Right kidney (tissue), 9 donors: Measurements from ENCODE around the gene LMOD1.
"Not testable (repeated sequence)": the region's sequence is repeated elsewhere in the genome, so short reads cannot be mapped to it uniquely, and the experiment has no call there.

Source experiments
- DNase-seq: peaks from one replicate; pipeline ENCODE4 v3.0.0-alpha.2; 2016
- long read RNA-seq, 8 donors: transcript quantifications; one replicate each; lab custom pipeline, GENCODE V29; 2026

The LMOD1 gene
- long read RNA-seq, donor 1, result 0 reads
- long read RNA-seq, donor 2, result 0 reads
- long read RNA-seq, donor 3, result 0 reads
- long read RNA-seq, donor 4, partial matches to known transcripts, result 5 of 5 reads
- long read RNA-seq, donor 4, other reads (novel, unspliced or antisense), result 0 of 5 reads
- long read RNA-seq, donor 5, partial matches to known transcripts, result 147 of 194 reads
- long read RNA-seq, donor 5, other reads (novel, unspliced or antisense), result 47 of 194 reads
- long read RNA-seq, donor 6, result 0 reads
- long read RNA-seq, donor 7, result 0 reads
- long read RNA-seq, donor 8, result 0 reads

- peak; percentile 72 for DNase-seq
These were observed at the start of gene LMOD1 for GRCh38 chr1:201946224-201946908. LMOD1 (minus strand) TSS chr1:201946548; CDS start chr1:201946340, 208 bp downstream.

DNA sequence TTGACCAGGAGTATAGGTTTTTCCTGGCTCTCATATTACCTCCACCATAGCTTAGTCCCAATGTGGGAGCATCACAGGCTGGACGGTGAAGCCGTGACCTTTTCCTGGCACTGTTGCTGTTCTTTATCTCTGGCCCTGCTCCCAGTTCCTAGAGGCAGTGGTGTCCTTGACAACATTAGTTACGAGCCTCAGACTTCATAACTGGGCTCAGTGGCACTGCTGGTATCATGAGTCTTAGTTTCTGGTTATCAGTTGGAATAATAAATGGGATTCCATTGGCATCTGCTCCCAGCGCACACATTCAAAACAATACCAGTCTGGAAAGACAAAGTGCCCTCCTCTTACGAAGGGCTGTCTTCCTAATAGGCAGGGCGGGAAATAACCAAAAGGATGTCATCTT lies 44.1 kb upstream of the LMOD1 start:
- no peak for DNase-seq

DNA sequence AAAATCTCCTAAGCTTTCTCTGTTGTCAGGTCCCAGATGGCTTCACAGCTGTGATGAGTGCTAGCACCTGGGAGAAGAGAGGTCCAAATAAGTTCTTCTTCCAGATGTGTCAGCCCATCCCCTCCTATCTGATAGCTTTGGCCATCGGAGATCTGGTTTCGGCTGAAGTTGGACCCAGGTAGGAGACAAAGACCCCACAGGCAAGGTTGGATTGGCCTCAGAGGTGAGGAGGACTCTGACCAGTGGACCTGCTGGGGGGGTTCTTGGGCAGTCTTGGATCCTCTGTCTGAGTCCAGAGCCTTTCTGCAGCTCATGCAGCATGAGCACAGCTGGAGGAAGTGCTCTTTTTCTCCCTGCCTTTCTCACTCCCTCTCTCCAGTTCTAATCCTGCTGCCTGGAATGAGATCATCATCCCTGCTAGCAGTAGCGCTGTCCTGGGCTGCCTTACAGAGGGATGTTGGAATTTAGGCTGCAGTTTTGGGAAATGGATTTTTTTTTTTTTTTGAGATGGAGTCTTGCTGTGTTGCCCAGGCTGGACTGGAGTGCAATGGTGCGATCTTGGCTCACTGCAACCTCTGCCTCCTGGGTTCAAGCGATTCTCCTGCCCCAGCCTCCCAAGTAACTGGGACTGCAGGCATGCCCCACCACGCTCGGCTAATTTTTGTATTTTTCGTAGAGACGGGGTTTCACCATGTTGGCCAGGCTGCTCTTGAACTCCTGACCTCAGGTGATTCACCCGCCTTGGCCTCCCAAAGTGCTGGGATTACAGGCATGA lies 43.2 kb upstream of the LMOD1 start:
- DNase-seq, result no peak

DNA sequence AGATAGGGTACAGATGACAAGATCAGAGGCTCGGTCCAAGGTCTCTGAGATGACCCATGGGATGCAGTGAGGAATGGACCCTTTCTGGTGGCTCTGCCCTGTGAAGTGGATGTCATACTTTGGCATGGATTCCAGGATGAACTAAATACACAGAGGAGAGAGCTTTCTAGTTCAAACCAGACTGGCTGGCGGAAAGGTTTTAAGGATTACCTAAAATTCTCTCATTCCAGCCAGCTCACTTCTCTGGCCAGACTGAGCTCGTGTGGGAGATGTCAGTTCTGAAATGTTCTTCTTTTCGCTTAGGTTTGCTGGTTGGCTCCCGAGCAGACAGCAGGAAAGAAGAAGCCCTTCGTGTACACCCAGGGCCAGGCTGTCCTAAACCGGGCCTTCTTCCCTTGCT lies 42.3 kb upstream of the LMOD1 start:
- DNase-seq, result no peak

- DNase-seq, result no peak
These were observed 39.0 kb upstream of the LMOD1 start for GRCh38 chr1:201985355-201985754.

DNA sequence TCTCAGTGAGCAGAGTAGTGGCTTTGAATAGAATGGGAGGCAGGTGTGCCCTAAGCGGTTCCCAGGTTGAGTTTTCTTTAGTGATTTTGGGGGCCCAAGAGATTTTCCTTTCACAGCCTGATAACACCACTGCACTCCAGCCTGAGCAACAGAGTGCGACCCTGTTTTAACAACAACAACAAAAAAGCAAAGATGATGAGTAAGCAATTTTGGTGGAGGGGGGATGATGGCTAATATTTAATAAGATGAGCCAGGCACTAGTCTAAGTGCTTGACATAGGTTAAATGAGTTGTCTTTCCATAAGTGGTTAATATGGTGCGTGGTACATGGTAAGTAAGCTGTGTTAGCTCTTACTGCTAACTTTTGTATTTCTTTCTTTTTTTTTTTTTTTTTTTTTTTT lies 38.1 kb upstream of the LMOD1 start:
- DNase-seq, result no peak

GRCh38 chr1:201983380-201983805 lies 37.0 kb upstream of the LMOD1 start:
- DNase-seq, result no peak

DNA sequence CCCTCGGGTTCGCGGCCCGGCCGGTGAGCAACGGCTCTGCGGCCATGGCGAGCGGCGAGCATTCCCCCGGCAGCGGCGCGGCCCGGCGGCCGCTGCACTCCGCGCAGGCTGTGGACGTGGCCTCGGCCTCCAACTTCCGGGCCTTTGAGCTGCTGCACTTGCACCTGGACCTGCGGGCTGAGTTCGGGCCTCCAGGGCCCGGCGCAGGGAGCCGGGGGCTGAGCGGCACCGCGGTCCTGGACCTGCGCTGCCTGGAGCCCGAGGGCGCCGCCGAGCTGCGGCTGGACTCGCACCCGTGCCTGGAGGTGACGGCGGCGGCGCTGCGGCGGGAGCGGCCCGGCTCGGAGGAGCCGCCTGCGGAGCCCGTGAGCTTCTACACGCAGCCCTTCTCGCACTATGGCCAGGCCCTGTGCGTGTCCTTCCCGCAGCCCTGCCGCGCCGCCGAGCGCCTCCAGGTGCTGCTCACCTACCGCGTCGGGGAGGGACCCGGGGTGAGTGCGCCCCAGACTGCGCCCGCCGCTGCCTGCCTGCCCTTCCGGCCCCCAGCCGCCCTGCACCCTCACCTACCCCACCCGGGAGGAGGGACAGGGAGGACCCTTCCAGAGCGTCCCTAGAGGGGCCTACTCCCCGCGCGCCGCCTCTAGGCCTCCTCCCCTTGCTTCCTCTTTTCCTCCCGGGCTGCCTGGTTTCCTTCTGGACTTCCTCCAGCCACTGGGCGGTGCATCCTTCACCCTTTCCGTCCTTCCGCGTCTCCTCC lies 36.5 kb upstream of the LMOD1 start, which contains the start of gene RNPEP:
Gene RNPEP, plus strand, starts transcription at position 26 of the 757 bp plus-strand sequence. Its CDS starts 19 bp downstream, at position 45.
- DNase-seq, result peak; percentile 96

DNA sequence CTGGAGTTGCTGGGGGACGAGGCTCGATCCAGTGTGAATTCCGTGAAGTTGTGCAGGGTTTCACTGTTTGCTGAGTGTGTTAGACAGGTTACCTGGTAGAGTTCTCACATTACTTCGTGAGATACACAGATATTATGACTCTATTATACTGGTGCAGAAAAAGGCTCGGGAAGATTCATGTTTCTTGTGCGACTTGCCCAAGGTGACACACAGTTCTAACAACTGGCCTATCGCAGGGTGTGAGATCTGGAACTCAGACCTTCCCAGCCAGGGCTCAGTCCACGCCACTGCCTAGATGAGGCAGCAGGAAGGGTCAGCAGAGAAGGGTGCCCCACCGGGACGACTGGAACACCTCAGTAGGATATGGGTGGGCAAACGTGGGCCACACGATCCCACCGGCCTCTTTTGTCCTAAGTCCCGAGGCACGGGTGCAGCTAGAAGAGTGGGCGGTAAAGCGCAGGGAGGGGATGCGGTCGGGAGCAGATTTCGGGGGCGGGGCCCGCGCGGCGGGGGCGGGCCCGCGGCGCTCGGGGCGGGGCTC lies 35.8 kb upstream of the LMOD1 start:
- no peak for DNase-seq

DNA sequence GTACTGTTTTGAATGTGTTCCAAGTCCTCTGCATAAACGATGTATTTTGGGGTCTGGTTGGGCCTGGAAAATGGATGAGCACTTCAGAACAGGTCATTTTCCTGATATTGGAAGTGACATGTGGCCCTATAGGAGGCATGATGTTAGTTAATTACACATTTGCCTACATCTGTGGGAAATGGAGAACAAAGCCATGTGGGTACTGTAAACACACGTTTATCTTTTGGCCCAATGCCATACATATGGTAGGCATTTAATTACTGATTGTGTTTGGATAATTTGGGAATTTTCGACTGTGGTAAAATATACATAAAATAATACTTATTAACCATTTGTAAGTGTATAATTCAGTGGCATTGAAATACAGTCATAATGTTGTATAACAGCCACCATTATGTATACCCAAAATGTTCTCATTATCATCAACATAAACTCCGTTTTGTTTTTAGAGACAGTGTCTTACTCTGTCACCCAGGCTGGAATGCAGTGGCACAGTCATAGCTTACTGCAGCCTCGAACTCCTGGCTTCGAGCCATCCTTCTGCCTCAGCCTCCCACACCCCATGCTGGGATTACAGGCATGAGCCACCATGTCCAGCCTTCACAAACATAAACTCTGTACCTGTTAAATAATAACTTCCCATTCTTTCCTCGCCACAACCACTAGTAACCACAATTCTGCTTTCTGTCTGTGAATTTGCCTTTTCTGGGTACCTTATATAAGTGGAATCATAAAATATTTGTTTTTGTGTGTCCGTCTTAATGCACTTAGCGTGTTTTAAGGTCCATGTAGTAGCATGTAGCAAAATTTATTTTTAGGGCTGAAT lies 24.2 kb upstream of the LMOD1 start:
- no peak for DNase-seq

DNA sequence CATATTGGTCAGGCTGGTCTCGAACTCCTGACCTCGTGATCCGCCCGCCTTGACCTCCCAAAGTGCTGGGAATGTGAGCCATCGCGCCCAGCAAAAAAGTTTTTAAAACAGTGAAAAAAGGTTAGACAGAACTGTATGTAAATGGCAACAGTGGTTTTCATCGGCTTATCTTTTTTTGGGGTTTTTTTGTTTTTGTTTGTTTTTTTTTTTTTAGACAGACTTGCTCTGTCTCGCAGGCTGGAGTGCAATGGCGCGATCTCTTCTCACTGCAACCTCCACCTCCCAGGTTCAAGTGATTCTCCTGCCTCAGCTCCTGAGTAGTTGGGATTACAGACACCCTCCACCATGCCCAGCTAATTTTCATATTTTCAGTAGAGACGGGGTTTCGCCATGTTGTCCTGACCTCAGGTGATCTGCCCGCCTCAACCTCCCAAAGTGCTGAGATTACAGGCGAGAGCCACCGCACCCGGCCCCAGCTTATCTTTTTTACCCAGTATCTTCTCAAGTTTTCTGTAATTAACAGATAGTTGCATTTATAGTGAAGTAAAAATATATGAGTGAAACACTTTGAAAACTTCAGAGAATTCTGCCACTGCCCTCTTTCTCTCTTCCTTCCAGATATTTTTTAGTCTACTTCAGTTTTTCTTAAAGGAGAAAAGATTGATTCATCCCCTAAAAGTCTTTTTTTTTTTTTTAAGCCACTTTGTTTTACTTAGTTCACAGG lies 22.0 kb upstream of the LMOD1 start:
- no peak for DNase-seq

DNA sequence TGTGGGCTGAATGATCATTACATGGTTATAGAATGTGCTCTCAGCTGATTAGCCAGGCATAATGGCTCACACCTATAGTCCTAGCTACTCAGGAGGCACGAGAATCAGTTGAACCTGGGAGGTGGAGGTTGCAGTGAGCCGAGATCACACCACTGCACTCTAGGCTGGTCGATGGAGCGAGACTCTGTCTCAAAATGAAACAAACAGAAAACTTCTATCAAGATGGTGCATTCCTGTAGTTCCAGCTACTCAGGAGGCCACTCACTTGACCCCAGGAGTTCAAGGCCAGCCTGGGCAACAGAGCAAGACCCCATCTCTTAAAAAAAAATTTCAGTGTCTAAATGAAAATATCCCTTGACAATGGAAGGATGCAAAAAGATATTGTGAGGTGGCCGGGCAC lies 19.8 kb upstream of the LMOD1 start:
- DNase-seq, result no peak

DNA sequence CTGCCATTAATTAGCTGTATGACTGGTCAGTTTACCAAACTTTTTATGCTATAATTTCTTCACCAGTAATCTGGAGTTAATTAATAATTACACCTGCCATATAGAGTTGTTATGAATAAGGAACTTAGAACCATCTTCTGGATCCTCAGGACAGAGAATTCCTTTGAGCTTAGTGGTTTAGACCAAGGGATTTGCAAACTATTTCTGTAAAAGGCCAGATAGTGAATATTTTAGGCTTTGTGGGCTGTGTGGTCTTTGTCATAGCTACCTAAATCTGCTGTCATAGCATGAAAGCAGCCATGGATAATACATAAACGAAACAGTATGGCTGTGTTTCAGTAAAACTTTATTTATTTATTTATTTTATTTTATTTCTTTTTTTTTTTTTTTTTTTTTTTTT lies 17.9 kb upstream of the LMOD1 start:
- no peak for DNase-seq

DNA sequence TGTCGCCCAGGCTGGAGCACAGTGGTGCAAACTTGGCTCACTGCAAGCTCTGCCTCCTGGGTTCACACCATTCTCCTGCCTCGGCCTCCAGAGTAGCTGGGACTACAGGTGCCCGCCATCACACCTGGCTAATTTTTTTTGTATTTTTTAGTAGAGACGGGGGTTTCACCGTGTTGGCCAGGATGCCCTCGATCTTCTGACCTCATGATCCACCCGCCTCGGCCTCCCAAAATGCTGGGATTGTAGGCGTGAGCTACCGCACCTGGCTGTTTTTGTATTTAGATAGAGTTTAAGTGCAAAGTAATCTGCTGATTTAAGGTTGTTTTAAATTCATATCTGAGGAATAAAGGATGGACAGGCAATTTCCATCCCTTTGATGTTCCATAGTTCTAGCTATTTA lies 16.0 kb upstream of the LMOD1 start:
- DNase-seq, result not testable (repeated sequence)

- DNase-seq, result no peak
These were observed 12.0 kb upstream of the LMOD1 start for GRCh38 chr1:201958348-201958747.

- DNase-seq, result no peak
These were observed 9.4 kb upstream of the LMOD1 start for GRCh38 chr1:201955729-201956143.

DNA sequence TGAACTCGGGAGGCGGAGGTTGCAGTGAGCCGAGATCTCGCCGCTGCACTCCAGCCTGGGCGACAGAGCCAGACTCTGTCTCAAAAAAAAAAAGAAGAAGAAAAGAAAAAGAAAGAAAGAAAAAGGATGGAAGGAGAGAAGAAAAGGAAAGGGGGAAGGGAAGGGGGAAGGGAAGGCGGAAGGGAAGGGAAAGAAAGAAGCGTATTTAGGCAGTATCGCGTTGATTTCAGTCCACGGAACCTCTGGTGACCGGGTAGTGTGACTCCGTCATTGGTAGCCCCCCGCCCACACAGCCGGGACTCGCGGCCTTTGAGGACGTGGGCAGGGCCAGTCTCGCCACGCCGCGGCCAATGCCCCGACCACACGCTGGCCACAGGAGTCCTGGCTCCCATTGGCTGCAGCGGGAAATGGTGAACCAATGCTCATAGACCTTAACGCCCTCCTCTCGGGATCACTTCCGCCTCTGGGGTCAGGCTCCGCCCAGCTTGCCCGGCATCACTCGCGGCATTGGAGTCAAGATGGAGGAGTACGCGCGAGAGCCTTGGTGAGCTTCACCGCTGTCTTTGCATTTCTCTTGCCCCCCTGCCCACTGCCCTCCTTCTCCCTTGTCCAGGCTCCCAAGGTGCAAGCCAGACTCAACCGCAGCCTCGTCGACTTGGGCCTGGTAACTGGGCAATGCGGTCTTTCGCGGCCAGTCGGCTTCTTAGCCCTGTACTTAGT lies 8.8 kb upstream of the LMOD1 start, which contains the start of gene TIMM17A:
Gene TIMM17A, plus strand, starts transcription at position 495 of the 720 bp plus-strand sequence. Its CDS starts 24 bp downstream, at position 519.
- DNase-seq, result peak; percentile 89

DNA sequence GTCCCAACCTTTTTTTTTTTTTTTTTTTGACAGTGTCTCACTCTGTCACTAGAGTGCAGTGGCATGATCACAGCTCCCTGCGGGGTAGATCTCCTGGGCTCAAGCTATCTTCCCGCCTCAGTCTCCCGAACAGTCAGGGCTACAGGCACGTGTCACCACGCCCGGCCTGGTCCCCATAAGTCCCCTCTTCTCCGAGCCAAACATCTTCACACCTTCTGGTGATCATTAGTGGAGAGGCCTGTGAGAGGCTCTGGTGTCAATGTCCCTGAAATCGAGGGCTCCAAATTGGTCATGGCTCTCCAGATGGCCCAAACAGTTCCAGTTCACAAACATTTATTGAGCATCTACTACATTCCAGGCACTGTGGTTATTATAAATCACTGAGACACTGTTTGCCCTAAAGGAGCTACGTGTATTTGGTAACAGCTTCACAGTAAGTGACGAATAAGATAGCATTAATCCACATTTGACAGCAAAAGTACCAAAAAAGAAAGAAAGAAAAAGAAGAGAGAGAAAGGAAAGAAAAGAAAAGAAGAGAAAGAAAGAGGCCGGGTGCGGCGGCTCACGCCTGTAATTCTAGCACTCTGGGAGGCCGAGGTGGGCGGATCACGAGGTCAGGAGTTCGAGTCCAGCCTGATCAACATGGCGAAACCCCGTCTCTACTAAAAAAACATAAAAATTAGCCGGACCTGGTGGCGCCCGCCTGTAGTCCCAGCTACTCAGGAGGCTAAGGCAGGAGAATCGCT lies 8.1 kb upstream of the LMOD1 start:
- no peak for DNase-seq

- DNase-seq, result no peak
These were observed 3.1 kb upstream of the LMOD1 start for GRCh38 chr1:201949491-201949890.
